Activated naive CD4-positive, alpha-beta T cell treated with anti-CD3 and anti-CD28 coated beads for 36 hours (primary cell): ENCODE measurements around the gene MGLL. TPM values are rescaled to one million over a fixed set of nuclear protein-coding genes. Genes with fewer than 3 reads are reported as not detected.

Experiments
- CTCF ChIA-PET: fragments of 350-600 bp; sonication (Branson Sonifier 250); formaldehyde crosslinking; loops from one replicate; lab custom pipeline; 2021; ENCODE audit warnings: antibody characterized with exemption; lab: Charles Lee
- DNase-seq: peaks from one replicate; pipeline ENCODE4 v3.0.0-alpha.2; 2020
- H3K27ac Mint-ChIP-seq: one replicate; pipeline ENCODE4 v1.8.0; 2021; ENCODE audit warnings: mild to moderate bottlenecking, mixed read lengths
- H3K27me3 Mint-ChIP-seq: one replicate; pipeline ENCODE4 v1.8.0; 2021; ENCODE audit warnings: low read depth, mixed read lengths
- H3K36me3 Mint-ChIP-seq: one replicate; pipeline ENCODE4 v1.8.0; 2021; ENCODE audit warnings: low read depth, mixed read lengths
- H3K4me1 Mint-ChIP-seq: one replicate; pipeline ENCODE4 v1.8.0; 2021; ENCODE audit warnings: low read depth, mixed read lengths
- H3K4me3 Mint-ChIP-seq: one replicate; pipeline ENCODE4 v1.8.0; 2021; ENCODE audit warnings: mild to moderate bottlenecking, moderate library complexity, mixed read lengths
- H3K9me3 Mint-ChIP-seq: one replicate; pipeline ENCODE4 v1.8.0; 2021; ENCODE audit warnings: mixed read lengths
- intact Hi-C: fragments of 100-400 bp; cut with micrococcal nuclease; formaldehyde crosslinking; loops from one replicate; pipeline ENCODE4 v1.15.1; 2023
- total RNA-seq, 2 experiments: library from RNA; stranded (reverse); gene quantifications; one replicate each; pipeline ENCODE4 v1.2.3, GENCODE V29; 2021

The MGLL gene
- total RNA-seq, 2 experiments from 2014 or later: 0.14 to 0.25 TPM

GRCh38 chr3:127851899-127852298 lies 29.6 kb upstream of the MGLL start:
- Mint-ChIP-seq H3K9me3 (no peaks in the 10 kb centered on the region), H3K4me3 (no peak overlapping the region)

GRCh38 chr3:127849368-127849767 lies 27.1 kb upstream of the MGLL start:
- intact Hi-C loops: no loop called here
- Mint-ChIP-seq H3K4me3 (no peak overlapping the region), H3K36me3 (no peaks in the 10 kb centered on the region), H3K4me1 (no peaks in the 10 kb centered on the region), H3K27ac (no peak overlapping the region), H3K27me3 (peaks cover 9% of the 10 kb centered on the region), H3K9me3 (no peaks in the 10 kb centered on the region)
- CTCF ChIA-PET: interaction anchor here (0.7 kb wide), 1 partner anchor 11 kb away, joined by 3 read pairs; no protein-coding TSS in a partner anchor
- DNase-seq: no peak

More at GRCh38 chr3:127851899-127852298, 29.6 kb upstream of the MGLL start:
- DNase-seq: no peak
- intact Hi-C loops: no loop called here
- H3K4me1 Mint-ChIP-seq: no peaks in the 10 kb centered on the region
- H3K27ac Mint-ChIP-seq: no peak overlapping the region
- H3K36me3 Mint-ChIP-seq: no peaks in the 10 kb centered on the region
- CTCF ChIA-PET: interaction anchor here (0.6 kb wide), 1 partner anchor 8 kb away, joined by 7 read pairs; no protein-coding TSS in a partner anchor
- H3K27me3 Mint-ChIP-seq: peaks cover 9% of the 10 kb centered on the region

GRCh38 chr3:127848131-127849129 lies 26.1 kb upstream of the MGLL start:
- no peak overlapping the region for H3K4me3 Mint-ChIP-seq
- no peaks in the 10 kb centered on the region for H3K36me3 Mint-ChIP-seq
- intact Hi-C loops: no loop called here
- peaks cover 9% of the 10 kb centered on the region for H3K27me3 Mint-ChIP-seq
- no peaks in the 10 kb centered on the region for H3K9me3 Mint-ChIP-seq
- CTCF ChIA-PET: no interaction called here
- H3K27ac Mint-ChIP-seq: no peak overlapping the region
- no peaks in the 10 kb centered on the region for H3K4me1 Mint-ChIP-seq
- DNase-seq: no peak

GRCh38 chr3:127847236-127847720 lies 25.0 kb upstream of the MGLL start:
- no peak for DNase-seq
- Mint-ChIP-seq H3K9me3 (no peaks in the 10 kb centered on the region), H3K4me1 (no peaks in the 10 kb centered on the region), H3K36me3 (no peaks in the 10 kb centered on the region), H3K27me3 (peaks cover 9% of the 10 kb centered on the region), H3K27ac (no peak overlapping the region), H3K4me3 (no peak overlapping the region)
- intact Hi-C loops: no loop called here
- CTCF ChIA-PET: no interaction called here

GRCh38 chr3:127846576-127846975 lies 24.3 kb upstream of the MGLL start:
- Mint-ChIP-seq H3K4me1 (no peaks in the 10 kb centered on the region), H3K27ac (no peak overlapping the region), H3K4me3 (no peak overlapping the region), H3K36me3 (no peaks in the 10 kb centered on the region), H3K9me3 (no peaks in the 10 kb centered on the region), H3K27me3 (peaks cover 9% of the 10 kb centered on the region)
- intact Hi-C loops: no loop called here
- CTCF ChIA-PET: no interaction called here
- no peak for DNase-seq

GRCh38 chr3:127844326-127844942 lies 22.1 kb upstream of the MGLL start:
- no peak overlapping the region for H3K4me3 Mint-ChIP-seq
- intact Hi-C loops: no loop called here
- peaks cover 13% of the 10 kb centered on the region for H3K27me3 Mint-ChIP-seq
- no peaks in the 10 kb centered on the region for H3K4me1 Mint-ChIP-seq
- no peak for DNase-seq
- H3K9me3 Mint-ChIP-seq: no peaks in the 10 kb centered on the region
- CTCF ChIA-PET: interaction anchor here (0.7 kb wide), 1 partner anchor 655 kb away, joined by 3 read pairs; no protein-coding TSS in a partner anchor
- H3K27ac Mint-ChIP-seq: no peak overlapping the region
- no peaks in the 10 kb centered on the region for H3K36me3 Mint-ChIP-seq

GRCh38 chr3:127840671-127841070 lies 18.4 kb upstream of the MGLL start:
- Mint-ChIP-seq H3K36me3 (no peaks in the 10 kb centered on the region), H3K27ac (no peak overlapping the region), H3K4me1 (no peaks in the 10 kb centered on the region), H3K4me3 (no peak overlapping the region), H3K9me3 (no peaks in the 10 kb centered on the region), H3K27me3 (peaks cover 10% of the 10 kb centered on the region)
- DNase-seq: no peak
- intact Hi-C loops: no loop called here
- CTCF ChIA-PET: no interaction called here

GRCh38 chr3:127839099-127839498 lies 16.8 kb upstream of the MGLL start:
- Mint-ChIP-seq H3K27me3 (peaks cover 10% of the 10 kb centered on the region), H3K9me3 (no peaks in the 10 kb centered on the region), H3K4me1 (no peaks in the 10 kb centered on the region), H3K36me3 (no peaks in the 10 kb centered on the region), H3K4me3 (no peak overlapping the region), H3K27ac (no peak overlapping the region)
- intact Hi-C loops: no loop called here
- DNase-seq: no peak
- CTCF ChIA-PET: no interaction called here

GRCh38 chr3:127835993-127836882 lies 13.9 kb upstream of the MGLL start:
- Mint-ChIP-seq H3K4me1 (no peaks in the 10 kb centered on the region), H3K27me3 (peaks cover 17% of the 10 kb centered on the region), H3K9me3 (peaks cover 2% of the 10 kb centered on the region), H3K4me3 (no peak overlapping the region), H3K36me3 (no peaks in the 10 kb centered on the region), H3K27ac (no peak overlapping the region)
- CTCF ChIA-PET: no interaction called here
- intact Hi-C loops: no loop called here
- DNase-seq: no peak

- DNase-seq: no peak
- no peaks in the 10 kb centered on the region for H3K36me3 Mint-ChIP-seq
- H3K27me3 Mint-ChIP-seq: peaks cover 20% of the 10 kb centered on the region
- H3K4me1 Mint-ChIP-seq: no peaks in the 10 kb centered on the region
- no peak overlapping the region for H3K4me3 Mint-ChIP-seq
- no peak overlapping the region for H3K27ac Mint-ChIP-seq
- CTCF ChIA-PET: interaction anchor here (0.6 kb wide), 1 partner anchor 138 kb away, joined by 3 read pairs; no protein-coding TSS in a partner anchor
- peaks cover 11% of the 10 kb centered on the region for H3K9me3 Mint-ChIP-seq
- intact Hi-C loops: no loop called here
These were observed 12.5 kb upstream of the MGLL start for GRCh38 chr3:127834771-127835170.

GRCh38 chr3:127833281-127834032 lies 11.1 kb upstream of the MGLL start:
- CTCF ChIA-PET: interaction anchor here (1.5 kb wide), 1 partner anchor 137 kb away, joined by 4 read pairs; no protein-coding TSS in a partner anchor
- Mint-ChIP-seq H3K4me3 (no peak overlapping the region), H3K4me1 (no peaks in the 10 kb centered on the region), H3K36me3 (no peaks in the 10 kb centered on the region), H3K27me3 (peaks cover 23% of the 10 kb centered on the region), H3K9me3 (peaks cover 22% of the 10 kb centered on the region), H3K27ac (no peak overlapping the region)
- no peak for DNase-seq
- intact Hi-C loops: no loop called here
